Muscle layer of duodenum (tissue), 2 donors: ENCODE measurements around the gene DNAJB2.

ENCODE experiments used
- H3K27ac ChIP-seq: one replicate; pipeline ENCODE4 v1.7.0; 2013; ENCODE audit warnings: mild to moderate bottlenecking, low read length
- H3K27me3 ChIP-seq: one replicate; pipeline ENCODE4 v1.7.0; 2013; ENCODE audit warnings: low read depth, mild to moderate bottlenecking, control low read depth, low read length
- H3K36me3 ChIP-seq, 2 donors: one replicate each; pipeline ENCODE4 v1.7.0; 2013; ENCODE audit warnings: low read length in 2 of 2, control low read depth in 1 of 2, mild to moderate bottlenecking in 1 of 2; ENCODE audit not compliant: insufficient read depth in 2 of 2, control insufficient read depth in 1 of 2
- H3K4me1 ChIP-seq, 2 donors: one replicate each; pipeline ENCODE4 v1.7.0; 2013; ENCODE audit warnings: low read length in 2 of 2, mild to moderate bottlenecking in 2 of 2, control low read depth in 1 of 2, moderate library complexity in 1 of 2; ENCODE audit not compliant: insufficient read depth in 2 of 2, control insufficient read depth in 1 of 2
- H3K4me3 ChIP-seq, 2 donors: one replicate each; pipeline ENCODE4 v1.7.0; 2013; ENCODE audit warnings: low read length in 2 of 2, low read depth in 1 of 2, mild to moderate bottlenecking in 1 of 2
- H3K9me3 ChIP-seq, 2 donors: one replicate each; pipeline ENCODE4 v1.7.0; 2013; ENCODE audit warnings: low read length in 2 of 2, control low read depth in 1 of 2, mild to moderate bottlenecking in 1 of 2; ENCODE audit not compliant: control insufficient read depth in 1 of 2
- donor health status: healthy.

The DNAJB2 gene

DNA sequence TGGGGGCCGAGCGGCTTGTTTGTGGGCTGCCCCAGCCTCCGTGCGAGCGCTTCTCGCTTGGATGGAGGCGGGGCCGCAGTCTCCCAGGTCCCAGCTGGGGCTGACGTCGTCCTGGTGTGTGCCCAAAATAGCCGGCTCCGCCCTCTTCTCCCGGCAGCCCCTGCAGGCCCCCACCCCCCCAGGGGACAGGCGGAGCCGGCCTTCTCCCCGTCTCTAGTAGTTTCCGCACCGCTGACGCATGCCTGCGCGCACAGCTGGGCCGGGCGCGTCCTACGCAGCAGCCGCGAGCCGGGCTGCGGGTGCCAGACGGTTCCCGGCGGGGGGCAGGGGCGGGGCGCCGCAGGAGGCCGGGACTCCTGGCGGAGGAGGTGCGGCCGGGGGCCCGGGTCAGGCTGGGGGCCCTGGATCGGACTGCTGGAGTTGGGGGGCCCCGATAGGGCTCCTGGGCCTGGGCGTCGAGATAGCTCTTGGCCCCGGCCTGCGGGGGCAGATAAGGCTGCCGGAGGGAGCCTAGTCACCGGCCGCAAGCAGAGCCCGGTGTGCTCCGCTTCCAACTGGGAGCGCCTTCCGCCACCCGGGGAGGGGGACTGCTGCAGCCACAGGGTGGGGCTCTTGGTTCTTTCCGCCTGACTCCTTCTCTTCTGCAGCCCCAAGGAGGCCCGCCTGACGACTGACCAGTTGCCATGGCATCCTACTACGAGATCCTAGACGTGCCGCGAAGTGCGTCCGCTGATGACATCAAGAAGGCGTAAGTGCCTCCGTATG is at the start of gene DNAJB2:
Gene DNAJB2 (plus strand): TSS at position 216 of the 765 bp plus-strand sequence. CDS start 468 bp downstream, at position 684.
- H3K36me3 ChIP-seq, result peaks cover 34 to 36% of the 10 kb centered on the region in 2 donors
- H3K4me3 ChIP-seq, result peak within 1 kb of the TSS; percentile 79 to 87
- H3K27me3 ChIP-seq, result no peaks in the 10 kb centered on the region
- H3K4me1 ChIP-seq, result peaks cover 20 to 41% of the 10 kb centered on the region in 2 donors
- peak within 1 kb of the TSS; percentile 85 for H3K27ac ChIP-seq
- H3K9me3 ChIP-seq, result no peaks in the 10 kb centered on the region

GRCh38 chr2:219230059-219230540 is 49.1 kb upstream of the DNAJB2 start:
- H3K27me3 ChIP-seq, result no peaks in the 10 kb centered on the region

GRCh38 chr2:219234331-219234730 is 44.8 kb upstream of the DNAJB2 start:
- Histone ChIP-seq H3K9me3 (no peaks in the 10 kb centered on the region), H3K27me3 (no peaks in the 10 kb centered on the region), H3K36me3 (peaks cover 57 to 77% of the 10 kb centered on the region in 2 donors), H3K27ac (no peak overlapping the region), H3K4me3 (no peak overlapping the region), H3K4me1 (peaks cover 0 to 14% of the 10 kb centered on the region in 2 donors)

More at GRCh38 chr2:219230059-219230540, 49.1 kb upstream of the DNAJB2 start:
- Histone ChIP-seq H3K4me1 (peaks cover 10 to 29% of the 10 kb centered on the region in 2 donors), H3K9me3 (no peaks in the 10 kb centered on the region), H3K36me3 (peaks cover 43% of the 10 kb centered on the region in 2 donors), H3K4me3 (peak overlapping the region; percentile 90 to 94), H3K27ac (peak overlapping the region; percentile 90)

DNA sequence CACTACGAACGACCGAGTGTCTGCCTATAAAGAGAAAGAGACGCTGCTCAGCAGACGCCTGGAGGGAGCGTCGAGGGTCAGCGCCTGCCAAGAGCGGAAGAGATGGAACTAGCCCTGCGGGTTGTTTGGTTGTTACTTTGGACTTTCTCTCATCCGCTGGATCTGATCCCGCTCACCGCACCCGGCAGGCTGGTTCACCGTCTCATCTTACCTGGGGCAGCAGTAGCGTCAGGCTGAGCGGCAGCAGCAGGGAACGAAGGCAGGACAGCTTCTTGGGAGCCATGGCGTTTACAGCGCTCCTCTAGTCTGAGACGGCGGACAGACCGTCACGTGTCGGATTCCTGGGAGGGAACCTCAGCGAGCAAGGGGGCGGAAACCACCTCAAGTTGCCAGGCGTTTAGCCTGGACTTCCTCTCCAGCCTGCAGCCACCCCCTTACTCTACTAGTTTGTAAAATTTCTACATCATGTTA is 35.8 kb upstream of the DNAJB2 start:
- H3K4me3 ChIP-seq, result peak overlapping the region; percentile 36 to 46
- H3K27me3 ChIP-seq, result no peaks in the 10 kb centered on the region
- H3K27ac ChIP-seq, result peak overlapping the region; percentile 39
- peaks cover 13 to 32% of the 10 kb centered on the region in 2 donors for H3K36me3 ChIP-seq
- H3K4me1 ChIP-seq, result peaks cover 12 to 30% of the 10 kb centered on the region in 2 donors
- H3K9me3 ChIP-seq, result no peaks in the 10 kb centered on the region

- Histone ChIP-seq H3K4me3 (peak overlapping the region; percentile 83 to 87), H3K36me3 (peaks cover 14 to 28% of the 10 kb centered on the region in 2 donors), H3K27me3 (no peaks in the 10 kb centered on the region), H3K27ac (peak overlapping the region; percentile 95), H3K9me3 (no peaks in the 10 kb centered on the region), H3K4me1 (peaks cover 23 to 42% of the 10 kb centered on the region in 2 donors)
Observed at GRCh38 chr2:219244789-219245147, 34.4 kb upstream of the DNAJB2 start.

- peaks cover 14 to 28% of the 10 kb centered on the region in 2 donors for H3K36me3 ChIP-seq
- H3K27me3 ChIP-seq, result no peaks in the 10 kb centered on the region
- H3K4me1 ChIP-seq, result peaks cover 29 to 47% of the 10 kb centered on the region in 2 donors
- H3K9me3 ChIP-seq, result no peaks in the 10 kb centered on the region
- H3K27ac ChIP-seq, result peak within 1 kb of the TSS; percentile 95
- peak within 1 kb of the TSS; percentile 83 to 87 for H3K4me3 ChIP-seq
Observed at GRCh38 chr2:219245148-219245898, 33.8 kb upstream of the DNAJB2 start, which contains the start of the genes GLB1L and STK16. Gene GLB1L, minus strand, starts transcription at chr2:219245444. Its CDS starts 1,871 bp downstream, at chr2:219243573. Gene STK16, plus strand, starts transcription at chr2:219245479. Its CDS starts 521 bp downstream, at chr2:219246000.

DNA sequence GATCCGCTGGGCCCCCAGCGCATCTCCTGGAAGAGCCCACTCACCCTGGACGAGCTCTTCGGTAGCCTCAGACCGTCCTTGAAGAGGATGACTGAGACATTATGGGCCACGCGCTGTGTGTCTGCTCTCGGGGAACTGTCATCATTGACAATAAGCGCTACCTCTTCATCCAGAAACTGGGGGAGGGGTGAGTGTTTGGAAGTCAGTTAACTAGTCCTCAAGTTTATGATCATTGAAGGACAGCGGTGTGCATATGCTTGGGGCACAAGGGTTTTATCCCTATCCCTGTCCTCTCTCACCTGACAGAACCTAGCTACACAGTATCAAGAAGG is 33.3 kb upstream of the DNAJB2 start:
- Histone ChIP-seq H3K27me3 (no peaks in the 10 kb centered on the region), H3K27ac (peak overlapping the region; percentile 95), H3K4me1 (peaks cover 30 to 51% of the 10 kb centered on the region in 2 donors), H3K36me3 (peaks cover 14 to 31% of the 10 kb centered on the region in 2 donors), H3K9me3 (no peaks in the 10 kb centered on the region), H3K4me3 (peak overlapping the region; percentile 83 to 87)

- Histone ChIP-seq H3K27me3 (no peaks in the 10 kb centered on the region), H3K4me1 (peaks cover 30 to 51% of the 10 kb centered on the region in 2 donors), H3K4me3 (peak overlapping the region in 1 of 2 donors; percentile 87), H3K9me3 (no peaks in the 10 kb centered on the region), H3K27ac (no peak overlapping the region), H3K36me3 (peaks cover 14 to 34% of the 10 kb centered on the region in 2 donors)
Observed at GRCh38 chr2:219246559-219246958, 32.6 kb upstream of the DNAJB2 start.

DNA sequence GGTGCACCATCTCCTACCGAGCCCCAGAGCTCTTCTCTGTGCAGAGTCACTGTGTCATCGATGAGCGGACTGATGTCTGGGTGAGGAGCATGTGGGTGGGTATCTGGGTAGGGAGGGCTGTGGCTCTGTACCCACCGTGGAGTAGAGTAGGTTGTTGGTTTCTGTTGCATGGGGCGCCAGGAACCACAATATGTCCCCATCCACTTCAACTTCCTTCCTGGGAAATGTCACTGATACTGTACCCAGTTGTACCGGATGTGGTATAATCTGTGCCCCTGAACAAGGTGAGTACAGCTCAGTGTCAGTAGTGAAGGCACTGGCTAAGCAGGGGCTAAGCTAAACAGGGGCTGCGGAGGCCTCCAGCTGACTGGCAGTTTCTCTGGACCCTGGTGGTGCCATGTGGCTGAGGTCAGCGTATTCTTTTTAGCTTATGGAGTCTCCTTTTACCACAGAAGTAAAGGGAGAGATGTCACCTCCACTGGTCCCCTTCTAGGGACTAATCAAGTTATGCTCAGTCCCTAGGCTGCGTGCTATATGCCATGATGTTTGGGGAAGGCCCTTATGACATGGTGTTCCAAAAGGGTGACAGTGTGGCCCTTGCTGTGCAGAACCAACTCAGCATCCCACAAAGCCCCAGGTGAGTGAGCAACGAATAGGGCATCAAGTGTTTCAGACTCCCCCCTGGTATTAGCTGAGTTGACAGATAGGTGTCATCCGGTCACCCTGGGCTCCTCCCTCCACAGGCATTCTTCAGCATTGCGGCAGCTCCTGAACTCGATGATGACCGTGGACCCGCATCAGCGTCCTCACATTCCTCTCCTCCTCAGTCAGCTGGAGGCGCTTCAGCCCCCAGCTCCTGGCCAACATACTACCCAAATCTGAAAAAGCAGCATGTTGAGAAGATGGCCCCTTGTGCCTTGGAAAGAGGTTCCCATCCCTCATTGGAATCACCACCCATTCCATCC is 31.2 kb upstream of the DNAJB2 start:
- no peaks in the 10 kb centered on the region for H3K27me3 ChIP-seq
- H3K36me3 ChIP-seq, result peaks cover 14 to 34% of the 10 kb centered on the region in 2 donors
- H3K4me1 ChIP-seq, result peaks cover 30 to 56% of the 10 kb centered on the region in 2 donors
- H3K9me3 ChIP-seq, result no peaks in the 10 kb centered on the region
- peak overlapping the region; percentile 90 for H3K27ac ChIP-seq
- H3K4me3 ChIP-seq, result no peak overlapping the region

- peak overlapping the region in 1 of 2 donors; percentile 2 for H3K4me3 ChIP-seq
- no peaks in the 10 kb centered on the region for H3K27me3 ChIP-seq
- no peaks in the 10 kb centered on the region for H3K9me3 ChIP-seq
- peak overlapping the region; percentile 90 for H3K27ac ChIP-seq
- peaks cover 14 to 34% of the 10 kb centered on the region in 2 donors for H3K36me3 ChIP-seq
- H3K4me1 ChIP-seq, result peaks cover 30 to 56% of the 10 kb centered on the region in 2 donors
Observed at GRCh38 chr2:219248845-219249202, 30.3 kb upstream of the DNAJB2 start.
